Lung microvascular endothelial cell (primary cell): ENCODE measurements around the gene TERT. TPM values are rescaled to one million over a fixed set of nuclear protein-coding genes. Genes with fewer than 3 reads are reported as not detected.
"Not testable (repeated sequence)": the region's sequence is repeated elsewhere in the genome, so short reads cannot be mapped to it uniquely, and the experiment has no call there.

Experiments
- DNase-seq, 2 donors: peaks; one replicate each; pipeline versions ENCODE4 v3.0.0 to v3.0.0-alpha.2; 2010; ENCODE audit warnings: low read depth in 2 of 2
- total RNA-seq: library from RNA; depleted of rRNA; stranded (reverse); fragments of >200 nt; gene quantifications from 2 replicates; pipeline ENCODE4 v1.2.1, GENCODE V29; 2014

TERT gene
- total RNA-seq, 1 donor from 2014 or later: not detected

- no peak for DNase-seq
Measured at GRCh38 chr5:1330847-1331831, 36.3 kb upstream of the TERT start.

GRCh38 chr5:1330146-1330846, 35.4 kb upstream of the TERT start:
- DNase-seq: no peak

GRCh38 chr5:1329111-1329579, 34.3 kb upstream of the TERT start:
- DNase-seq: no peak

DNA sequence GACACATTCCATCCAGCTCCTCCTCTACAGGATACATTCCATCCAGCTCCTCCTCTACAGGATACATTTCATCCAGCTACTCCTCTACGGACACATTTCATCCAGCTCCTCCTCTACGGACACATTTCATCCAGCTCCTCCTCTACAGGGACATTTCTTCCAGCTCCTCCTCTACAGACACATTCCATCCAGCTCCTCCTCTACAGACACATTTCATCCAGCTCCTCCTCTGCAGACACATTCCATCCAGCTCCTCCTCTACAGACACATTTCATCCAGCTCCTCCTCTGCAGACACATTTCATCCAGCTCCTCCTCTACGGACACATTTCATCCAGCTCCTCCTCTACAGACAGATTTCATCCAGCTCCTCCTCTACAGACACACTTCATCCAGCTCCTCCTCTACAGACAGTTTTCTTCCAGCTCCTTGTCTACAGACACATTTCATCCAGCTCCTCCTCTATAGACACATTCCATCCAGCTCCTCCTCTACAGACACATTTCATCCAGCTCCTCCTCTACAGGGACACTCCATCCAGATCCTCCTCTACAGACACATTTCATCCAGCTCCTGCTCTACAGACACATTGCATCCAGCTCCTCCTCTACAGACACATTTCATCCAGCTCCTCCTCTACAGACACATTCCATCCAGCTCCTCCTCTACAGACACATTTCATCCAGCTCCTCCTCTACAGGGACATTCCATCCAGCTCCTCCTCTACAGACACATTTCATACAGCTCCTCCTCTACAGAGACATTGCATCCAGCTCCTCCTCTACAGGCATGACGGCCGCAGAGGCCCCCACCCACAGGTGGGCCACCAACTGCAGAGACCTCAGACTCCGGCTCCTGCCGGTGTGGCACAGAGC, 33.6 kb upstream of the TERT start:
- DNase-seq: not testable (repeated sequence)

DNA sequence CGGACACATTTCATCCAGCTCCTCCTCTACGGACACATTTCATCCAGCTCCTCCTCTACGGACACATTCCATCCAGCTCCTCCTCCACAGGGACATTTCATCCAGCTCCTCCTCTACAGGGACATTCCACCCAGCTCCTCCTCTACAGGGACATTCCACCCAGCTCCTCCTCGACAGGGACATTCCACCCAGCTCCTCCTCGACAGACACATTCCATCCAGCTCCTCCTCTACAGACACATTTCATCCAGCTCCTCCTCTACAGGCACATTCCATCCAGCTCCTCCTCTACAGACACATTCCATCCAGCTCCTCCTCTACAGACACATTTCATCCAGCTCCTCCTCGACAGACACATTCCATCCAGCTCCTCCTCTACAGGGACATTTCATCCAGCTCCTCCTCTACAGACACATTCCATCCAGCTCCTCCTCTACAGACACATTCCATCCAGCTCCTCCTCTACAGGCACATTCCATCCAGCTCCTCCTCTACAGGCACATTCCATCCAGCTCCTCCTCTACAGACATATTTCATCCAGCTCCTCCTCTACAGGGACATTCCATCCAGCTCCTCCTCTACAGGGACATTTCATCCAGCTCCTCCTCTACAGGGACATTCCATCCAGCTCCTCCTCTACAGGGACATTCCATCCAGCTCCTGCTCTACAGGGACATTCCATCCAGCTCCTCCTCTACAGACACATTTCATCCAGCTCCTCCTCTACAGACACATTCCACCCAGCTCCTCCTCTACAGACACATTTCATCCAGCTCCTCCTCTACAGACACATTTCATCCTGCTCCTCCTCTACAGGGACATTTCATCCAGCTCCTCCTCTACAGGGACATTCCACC, 32.3 kb upstream of the TERT start:
- peak in 1 of 2 donors; percentile 54 for DNase-seq

- peak in 1 of 2 donors; percentile 34 for DNase-seq
Measured at GRCh38 chr5:1326532-1326875, 31.6 kb upstream of the TERT start.

- no peak for DNase-seq
Measured at GRCh38 chr5:1325870-1326531, 31.1 kb upstream of the TERT start.

- DNase-seq: no peak
Measured at GRCh38 chr5:1325191-1325741, 30.4 kb upstream of the TERT start.

- no peak for DNase-seq
Measured at GRCh38 chr5:1324719-1325190, 29.9 kb upstream of the TERT start.

DNA sequence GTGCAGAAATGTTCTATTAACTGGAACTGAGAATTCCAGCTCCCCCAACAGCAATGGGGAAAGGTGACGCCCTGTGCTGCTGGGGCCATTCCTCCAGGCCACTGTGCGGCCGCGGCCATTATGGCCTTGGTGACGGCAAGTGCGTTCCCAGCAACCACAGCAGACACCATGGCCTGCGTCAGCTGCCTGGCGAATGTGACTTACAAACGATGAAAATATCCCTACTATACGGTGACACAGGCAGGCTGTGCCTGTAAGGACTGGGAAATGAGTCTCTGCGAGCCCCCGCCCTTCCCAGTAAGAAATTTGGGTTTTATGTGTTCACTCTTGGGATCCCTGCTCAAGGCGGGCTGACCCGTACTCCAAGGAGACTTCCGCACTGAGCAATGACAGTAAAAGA, 29.4 kb upstream of the TERT start:
- DNase-seq: no peak

DNA sequence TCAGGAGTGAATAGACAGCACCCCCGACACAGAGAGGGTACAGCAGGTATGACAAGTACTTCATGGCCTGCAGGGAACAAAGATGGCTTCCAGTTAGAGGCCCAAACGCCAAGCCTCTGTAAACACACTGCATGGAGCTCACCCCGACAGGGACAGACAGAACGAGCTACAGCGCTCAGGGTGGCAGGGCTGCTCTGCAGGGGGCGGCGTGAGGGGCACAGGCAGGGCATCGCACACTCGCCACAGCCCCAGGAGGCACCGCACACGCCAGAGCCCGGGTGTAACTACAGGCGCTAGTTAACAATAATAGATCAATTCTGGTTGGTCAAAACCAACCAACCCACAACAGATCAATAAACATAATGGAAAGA, 28.9 kb upstream of the TERT start:
- DNase-seq: no peak

GRCh38 chr5:1322955-1323802, 28.3 kb upstream of the TERT start:
- DNase-seq: no peak

DNA sequence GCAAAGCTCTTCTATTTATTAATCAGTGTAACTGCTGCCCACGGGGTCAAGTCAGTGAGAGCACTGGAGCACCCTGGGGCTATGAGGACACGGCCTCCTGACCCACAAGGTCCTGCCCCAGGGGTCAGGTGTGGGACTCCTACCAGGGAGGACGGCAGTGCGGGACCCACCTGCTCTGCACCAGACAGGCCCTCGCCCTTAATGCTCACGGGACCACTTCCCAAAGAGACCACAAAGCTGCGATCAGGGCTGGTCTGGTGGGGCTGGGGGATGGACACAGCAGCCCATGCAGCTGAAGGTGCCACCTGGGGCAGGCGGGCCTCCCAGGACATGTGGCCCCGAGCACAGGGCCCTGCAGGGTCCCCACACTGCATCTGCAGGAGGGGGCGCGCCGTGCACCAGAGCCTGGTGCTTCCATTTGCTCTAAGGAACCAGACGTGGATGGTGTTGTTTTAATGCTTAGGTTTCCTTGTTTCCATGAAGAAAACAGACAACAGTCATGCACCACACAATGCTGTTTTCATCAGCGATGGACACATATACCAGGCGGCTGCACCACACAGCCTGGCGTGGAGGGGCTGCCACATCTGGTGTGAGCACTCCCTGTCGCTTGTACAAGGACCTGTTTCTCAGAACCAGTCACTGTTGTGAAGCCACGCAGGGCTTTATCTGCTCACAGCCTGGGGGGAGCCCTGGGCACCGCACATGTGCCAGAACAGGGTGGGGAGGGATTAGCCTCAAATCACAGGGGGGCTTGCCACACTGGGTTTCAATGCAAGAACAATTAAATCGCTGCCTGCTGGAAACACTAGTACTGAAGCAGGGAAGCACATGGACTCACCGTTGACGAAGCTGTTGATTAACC, 27.4 kb upstream of the TERT start:
- no peak for DNase-seq

DNA sequence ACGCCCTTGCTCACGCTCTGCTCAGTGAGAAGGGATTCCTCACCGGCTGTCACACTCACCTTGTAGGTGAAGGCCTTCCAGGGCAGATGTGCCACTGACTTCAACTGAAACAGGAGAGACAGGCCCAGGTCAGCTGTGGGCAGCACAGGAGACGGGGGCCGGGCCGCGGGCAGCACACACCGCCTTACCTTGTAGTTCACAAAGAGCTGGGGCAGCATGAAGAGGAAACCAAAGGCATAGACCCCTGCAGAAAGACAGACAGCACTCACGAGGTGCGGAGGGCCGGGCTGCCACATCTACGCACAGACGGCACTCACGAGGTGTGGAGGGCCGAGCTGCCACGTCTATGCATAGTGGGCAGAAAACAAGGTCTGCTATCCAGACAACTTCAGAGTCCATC, 26.7 kb upstream of the TERT start:
- DNase-seq: no peak

DNA sequence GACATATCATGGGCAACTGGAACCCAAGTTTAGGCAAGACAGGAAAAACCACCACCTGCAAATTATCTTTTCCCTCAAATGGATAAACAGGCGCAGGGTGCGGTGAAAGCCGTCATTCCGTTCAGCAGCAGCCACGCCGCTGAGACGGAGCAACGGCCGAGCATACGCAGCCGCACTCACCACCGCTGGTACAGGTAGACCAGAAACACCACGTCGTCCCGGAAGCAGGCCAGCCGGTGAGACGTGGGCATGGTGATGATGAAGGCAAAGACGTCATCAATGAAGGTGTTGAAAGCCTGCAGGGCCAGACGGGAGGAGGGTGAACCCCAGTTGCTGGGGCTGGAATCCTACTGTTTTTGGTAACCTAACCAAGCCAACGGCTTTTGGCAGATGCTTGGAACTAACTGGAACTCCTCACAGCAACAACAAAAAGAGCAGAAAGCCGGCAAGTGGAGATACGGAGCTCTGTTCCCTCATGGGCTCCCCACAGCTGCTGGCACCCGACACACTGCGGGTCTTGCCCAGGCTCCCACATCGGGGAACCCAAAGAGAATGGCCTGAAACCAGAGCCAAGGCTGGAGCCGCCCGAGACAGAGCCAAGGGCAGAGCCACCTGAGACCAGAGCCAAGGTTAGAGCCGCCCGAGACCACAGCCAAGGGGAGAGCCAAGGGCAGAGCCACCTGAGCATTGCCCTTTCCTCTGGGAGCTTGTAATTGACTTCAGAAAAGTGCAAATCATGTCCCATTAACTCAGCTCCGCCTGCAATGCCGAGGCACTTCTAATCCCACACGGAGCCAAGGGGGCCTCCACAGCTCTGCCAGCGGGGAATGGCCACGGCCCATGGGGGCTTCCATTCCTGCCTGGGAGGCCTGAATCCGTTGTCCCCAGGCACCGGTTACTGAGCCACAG, 25.8 kb upstream of the TERT start:
- no peak for DNase-seq

DNA sequence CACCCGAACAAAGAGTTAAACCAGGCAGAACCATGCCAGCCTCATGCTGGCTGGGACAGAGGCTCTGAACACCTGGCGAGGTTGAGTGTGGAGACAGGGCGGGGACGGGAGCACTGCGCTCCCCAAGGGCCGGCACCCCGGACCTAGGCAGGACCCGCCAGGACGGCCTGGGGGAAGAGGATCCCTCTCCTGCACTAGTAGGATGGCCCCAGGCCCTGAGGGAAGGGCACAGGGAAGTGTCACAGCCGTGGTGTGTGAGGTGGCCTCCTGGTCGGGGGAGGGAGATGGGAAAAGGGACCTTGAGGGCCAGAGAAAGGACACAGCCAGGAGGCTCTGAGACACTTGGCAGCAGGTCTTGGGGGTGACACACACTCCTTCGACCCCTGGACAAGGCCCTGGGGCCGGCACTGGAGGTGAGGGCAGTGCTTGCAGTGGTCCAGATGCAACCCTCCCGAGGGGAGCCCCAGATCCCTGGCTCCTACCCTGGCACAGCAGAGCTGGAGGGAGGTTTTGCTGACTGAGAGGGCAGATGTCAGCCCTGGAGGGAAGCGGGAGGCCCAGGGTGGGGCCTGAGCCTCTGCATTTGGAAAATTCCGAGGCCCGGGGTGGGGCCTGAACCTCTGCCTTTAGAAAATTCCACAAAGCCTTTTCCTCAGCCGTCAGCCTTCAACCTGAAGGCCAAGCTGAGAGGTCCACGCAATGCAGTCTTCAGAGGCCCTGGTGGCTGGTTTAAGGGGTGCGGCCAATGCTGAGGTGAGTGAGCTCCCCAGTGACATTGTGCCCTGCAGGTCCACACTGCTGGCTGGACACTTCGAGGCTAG, 24.8 kb upstream of the TERT start:
- no peak for DNase-seq
